H9 (cell line): ENCODE measurements around the gene MT1X. TPM values are rescaled to one million over a fixed set of nuclear protein-coding genes. Genes with fewer than 3 reads are reported as not detected.

Experiments used
- DNase-seq: peaks from one replicate; pipeline ENCODE4 v3.0.0-alpha.2; 2017
- H2AFZ ChIP-seq: one replicate; pipeline ENCODE4 v1.6.1; 2013; ENCODE audit warnings: mild to moderate bottlenecking, low read length, control low read depth, moderate library complexity
- H2AK5ac ChIP-seq: 2 replicates; pipeline ENCODE4 v1.6.1; 2013; ENCODE audit warnings: low read length, control low read depth, mixed read lengths; ENCODE audit not compliant: insufficient read length
- H2BK120ac ChIP-seq: one replicate; pipeline ENCODE4 v1.6.1; 2013; ENCODE audit warnings: low read depth, mild to moderate bottlenecking, low read length, control low read depth, inconsistent platforms; ENCODE audit not compliant: poor library complexity, severe bottlenecking
- H2BK12ac ChIP-seq: 2 replicates; pipeline ENCODE4 v1.6.1; 2013; ENCODE audit warnings: low read length, control low read depth, mixed read lengths, low read depth; ENCODE audit not compliant: insufficient read length
- H2BK15ac ChIP-seq: 2 replicates; pipeline ENCODE4 v1.6.1; 2013; ENCODE audit warnings: low read depth, low read length, control low read depth
- H2BK20ac ChIP-seq: one replicate; pipeline ENCODE4 v1.6.1; 2013; ENCODE audit warnings: low read depth, mild to moderate bottlenecking, low read length, control low read depth, inconsistent platforms; ENCODE audit not compliant: poor library complexity, severe bottlenecking
- H2BK5ac ChIP-seq: 2 replicates; pipeline ENCODE4 v1.6.1; 2013; ENCODE audit warnings: low read length, control low read depth, mixed read lengths; ENCODE audit not compliant: insufficient read length
- H3K14ac ChIP-seq: 2 replicates; pipeline ENCODE4 v1.6.1; 2013; ENCODE audit warnings: low read length, control low read depth; ENCODE audit not compliant: insufficient read depth
- H3K18ac ChIP-seq: 2 replicates; pipeline ENCODE4 v1.6.1; 2013; ENCODE audit warnings: low read depth, mild to moderate bottlenecking, mixed read lengths, low read length, control low read depth; ENCODE audit not compliant: insufficient read length
- H3K23ac ChIP-seq: 2 replicates; pipeline ENCODE4 v1.6.1; 2013; ENCODE audit warnings: low read length, control low read depth, mixed read lengths, low read depth; ENCODE audit not compliant: insufficient read length
- H3K23me2 ChIP-seq: 2 replicates; pipeline ENCODE4 v1.6.1; 2013; ENCODE audit warnings: low read depth, mild to moderate bottlenecking, mixed read lengths, low read length, control low read depth; ENCODE audit not compliant: insufficient read length, poor library complexity, severe bottlenecking
- H3K27ac ChIP-seq: 2 replicates; pipeline ENCODE4 v1.5.1; 2013; ENCODE audit warnings: low read length, control low read depth, mixed read lengths, low read depth; ENCODE audit not compliant: insufficient read length
- H3K27me3 ChIP-seq: 2 replicates; pipeline ENCODE4 v1.6.1; 2013; ENCODE audit warnings: low read length, control low read depth, inconsistent platforms; ENCODE audit not compliant: insufficient read depth
- H3K4ac ChIP-seq: 2 replicates; pipeline ENCODE4 v1.6.1; 2013; ENCODE audit warnings: low read depth, mild to moderate bottlenecking, control low read depth, inconsistent platforms, low read length, moderate library complexity
- H3K4me1 ChIP-seq: 2 replicates; pipeline ENCODE4 v1.6.1; 2013; ENCODE audit warnings: low read length, control low read depth, inconsistent platforms; ENCODE audit not compliant: insufficient read depth
- H3K4me2 ChIP-seq: 2 replicates; pipeline ENCODE4 v1.6.1; 2013; ENCODE audit warnings: low read length, control low read depth, mixed read lengths; ENCODE audit not compliant: insufficient read length, insufficient read depth
- H3K56ac ChIP-seq: 2 replicates; pipeline ENCODE4 v1.6.1; 2013; ENCODE audit warnings: low read depth, mild to moderate bottlenecking, mixed read lengths, low read length, control low read depth; ENCODE audit not compliant: insufficient read length
- H3K79me1 ChIP-seq: 2 replicates; pipeline ENCODE4 v1.6.1; 2013; ENCODE audit warnings: low read depth, mild to moderate bottlenecking, moderate library complexity, low read length, control low read depth, inconsistent platforms; ENCODE audit not compliant: insufficient read depth, poor library complexity, severe bottlenecking
- H3K79me2 ChIP-seq: 2 replicates; pipeline ENCODE4 v1.6.1; 2013; ENCODE audit warnings: low read length, control low read depth, inconsistent platforms; ENCODE audit not compliant: insufficient read depth
- H3K9ac ChIP-seq: 2 replicates; pipeline ENCODE4 v1.6.1; 2013; ENCODE audit warnings: low read length, control low read depth, mixed read lengths; ENCODE audit not compliant: insufficient read length; ENCODE audit errors: extremely low read depth
- H3K9me3 ChIP-seq: one replicate; pipeline ENCODE4 v1.6.1; 2013; ENCODE audit warnings: low read depth, low read length, inconsistent platforms; ENCODE audit not compliant: control insufficient read depth
- H3T11ph ChIP-seq: one replicate; pipeline ENCODE4 v1.6.1; 2013; ENCODE audit warnings: mild to moderate bottlenecking, low read length, control low read depth, inconsistent platforms
- H4K20me1 ChIP-seq: one replicate; pipeline ENCODE4 v1.6.1; 2013; ENCODE audit not compliant: control insufficient read depth, insufficient read length, insufficient read depth
- H4K5ac ChIP-seq: 2 replicates; pipeline ENCODE4 v1.6.1; 2013; ENCODE audit warnings: low read depth, mild to moderate bottlenecking, mixed read lengths, low read length, control low read depth; ENCODE audit not compliant: insufficient read length
- H4K8ac ChIP-seq: replicated peaks from 2 replicates; pipeline ENCODE4 v1.6.1; 2013; ENCODE audit warnings: low read length, control low read depth, mixed read lengths, low read depth; ENCODE audit not compliant: insufficient read length
- H4K91ac ChIP-seq: 2 replicates; pipeline ENCODE4 v1.6.1; 2013; ENCODE audit warnings: low read depth, mild to moderate bottlenecking, moderate library complexity, mixed read lengths, low read length, control low read depth; ENCODE audit not compliant: insufficient read length
- H3K27ac Mint-ChIP-seq, 3 experiments: 2 replicates in 2 of 3; 3 replicates in 1 of 3; pipeline ENCODE4 v1.8.0; 2020 to 2021; ENCODE audit warnings: mixed read lengths in 3 of 3, mild to moderate bottlenecking in 1 of 3, moderate library complexity in 1 of 3
- H3K27me3 Mint-ChIP-seq: 2 replicates; pipeline ENCODE4 v1.8.0; 2021; ENCODE audit warnings: low read depth, mild to moderate bottlenecking, moderate library complexity, mixed read lengths
- H3K36me3 Mint-ChIP-seq, 3 experiments: 2 replicates in 2 of 3; 3 replicates in 1 of 3; pipeline ENCODE4 v1.8.0; 2020 to 2021; ENCODE audit warnings: low read depth in 3 of 3, mixed read lengths in 3 of 3; ENCODE audit not compliant: insufficient read depth in 1 of 3
- H3K4me1 Mint-ChIP-seq, 2 experiments: 2 replicates each; pipeline ENCODE4 v1.8.0; 2020; ENCODE audit warnings: mixed read lengths in 2 of 2
- H3K4me3 Mint-ChIP-seq, 2 experiments: 2 replicates in 1 of 2; 3 replicates in 1 of 2; pipeline ENCODE4 v1.8.0; 2020 to 2021; ENCODE audit warnings: mild to moderate bottlenecking in 2 of 2, mixed read lengths in 2 of 2, moderate library complexity in 1 of 2
- H3K9me3 Mint-ChIP-seq, 2 experiments: 2 replicates in 1 of 2; 3 replicates in 1 of 2; pipeline ENCODE4 v1.8.0; 2020; ENCODE audit warnings: mild to moderate bottlenecking in 2 of 2, mixed read lengths in 2 of 2, moderate library complexity in 1 of 2
- WGBS: extraction: QIAGEN DNeasy Blood & Tissue Kit; methylation state at CpG from one replicate; pipeline ENCODE4 v1.1.7; 2013; ENCODE audit warnings: missing lambda C conversion rate, low lambda C conversion rate, mixed read lengths; ENCODE audit not compliant: insufficient read length; ENCODE audit errors: extremely low coverage; 5-methylcytosine and 5-hydroxymethylcytosine counted together
- total RNA-seq: library from RNA; stranded (reverse); gene quantifications from 2 replicates; pipeline ENCODE4 v1.2.1, GENCODE V29; 2021
- TF ChIP-seq, protein P1 (sequence below): fragments of 200-600 bp; sonication (generic); conservative IDR thresholded peaks from 3 replicates; pipeline ENCODE4 v1.8.0; 2021; ENCODE audit warnings: antibody characterized with exemption, mild to moderate bottlenecking

The MT1X gene
- total RNA-seq, 1 experiment from 2014 or later: 32.1 TPM

- H3K79me1 ChIP-seq: peaks cover 17% of the 10 kb centered on the region
- H2BK120ac ChIP-seq: no peak overlapping the region
- no CpG with 5 or more reads among the region's 1 CpG for WGBS
- no peaks in the 10 kb centered on the region for H3K36me3 Mint-ChIP-seq
- no peak overlapping the region for H2BK5ac ChIP-seq
- H4K8ac ChIP-seq: no peak overlapping the region
- H4K91ac ChIP-seq: no peak overlapping the region
- no peak overlapping the region for H4K5ac ChIP-seq
- no peak overlapping the region for H2BK12ac ChIP-seq
- H2AFZ ChIP-seq: no peak overlapping the region
- peaks cover 15 to 17% of the 10 kb centered on the region in 2 experiments for H3K4me1 Mint-ChIP-seq
- no peak overlapping the region for H2BK15ac ChIP-seq
- H3K14ac ChIP-seq: no peak overlapping the region
- no peak overlapping the region for H3K56ac ChIP-seq
- H3K79me2 ChIP-seq: peaks cover 23% of the 10 kb centered on the region; the same call in 1 of the 2 replicates
- H3K4ac ChIP-seq: no peak overlapping the region
- no peaks in the 10 kb centered on the region; the same call in 1 of the 2 replicates for H3K4me1 ChIP-seq
- no peak overlapping the region for H3T11ph ChIP-seq
- no peaks in the 10 kb centered on the region for H3K27me3 Mint-ChIP-seq
- peaks cover 11% of the 10 kb centered on the region for H3K23me2 ChIP-seq
- no peak overlapping the region for H2AK5ac ChIP-seq
- no peak for DNase-seq
- H3K27ac ChIP-seq: no peak overlapping the region
- no peak overlapping the region for H3K27ac Mint-ChIP-seq
- no peaks in the 10 kb centered on the region for H3K9me3 ChIP-seq
- H3K4me2 ChIP-seq: no peak overlapping the region
- H3K4me3 Mint-ChIP-seq: no peak overlapping the region
- H3K9ac ChIP-seq: no peak overlapping the region
- H3K18ac ChIP-seq: no peak overlapping the region
- TF ChIP-seq, protein P1, sequence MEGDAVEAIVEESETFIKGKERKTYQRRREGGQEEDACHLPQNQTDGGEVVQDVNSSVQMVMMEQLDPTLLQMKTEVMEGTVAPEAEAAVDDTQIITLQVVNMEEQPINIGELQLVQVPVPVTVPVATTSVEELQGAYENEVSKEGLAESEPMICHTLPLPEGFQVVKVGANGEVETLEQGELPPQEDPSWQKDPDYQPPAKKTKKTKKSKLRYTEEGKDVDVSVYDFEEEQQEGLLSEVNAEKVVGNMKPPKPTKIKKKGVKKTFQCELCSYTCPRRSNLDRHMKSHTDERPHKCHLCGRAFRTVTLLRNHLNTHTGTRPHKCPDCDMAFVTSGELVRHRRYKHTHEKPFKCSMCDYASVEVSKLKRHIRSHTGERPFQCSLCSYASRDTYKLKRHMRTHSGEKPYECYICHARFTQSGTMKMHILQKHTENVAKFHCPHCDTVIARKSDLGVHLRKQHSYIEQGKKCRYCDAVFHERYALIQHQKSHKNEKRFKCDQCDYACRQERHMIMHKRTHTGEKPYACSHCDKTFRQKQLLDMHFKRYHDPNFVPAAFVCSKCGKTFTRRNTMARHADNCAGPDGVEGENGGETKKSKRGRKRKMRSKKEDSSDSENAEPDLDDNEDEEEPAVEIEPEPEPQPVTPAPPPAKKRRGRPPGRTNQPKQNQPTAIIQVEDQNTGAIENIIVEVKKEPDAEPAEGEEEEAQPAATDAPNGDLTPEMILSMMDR: no peak
- H2BK20ac ChIP-seq: no peak overlapping the region
- H3K27me3 ChIP-seq: no peaks in the 10 kb centered on the region
- H4K20me1 ChIP-seq: no peaks in the 10 kb centered on the region
- H3K23ac ChIP-seq: no peak overlapping the region
- H3K9me3 Mint-ChIP-seq: no peaks in the 10 kb centered on the region
Measured at GRCh38 chr16:56728027-56728426, 45.8 kb downstream of the MT1X start.
